Fibroblast of peridontal ligament (primary cell): ENCODE data around the gene LMNTD1.
A peak's percentile ranks its signal among the peaks of the same experiment; 100 is the strongest.
"Not testable (repeated sequence)": the region's sequence is repeated elsewhere in the genome, so short reads cannot be mapped to it uniquely, and the experiment has no call there.

Experiments
- DNase-seq: peaks from one replicate; pipeline ENCODE4 v3.0.0-alpha.2; 2010; ENCODE audit errors: extremely low read depth

The LMNTD1 gene

GRCh38 chr12:25491396-25492325 lies 61.4 kb downstream of the LMNTD1 start:
- DNase-seq = no peak

DNA sequence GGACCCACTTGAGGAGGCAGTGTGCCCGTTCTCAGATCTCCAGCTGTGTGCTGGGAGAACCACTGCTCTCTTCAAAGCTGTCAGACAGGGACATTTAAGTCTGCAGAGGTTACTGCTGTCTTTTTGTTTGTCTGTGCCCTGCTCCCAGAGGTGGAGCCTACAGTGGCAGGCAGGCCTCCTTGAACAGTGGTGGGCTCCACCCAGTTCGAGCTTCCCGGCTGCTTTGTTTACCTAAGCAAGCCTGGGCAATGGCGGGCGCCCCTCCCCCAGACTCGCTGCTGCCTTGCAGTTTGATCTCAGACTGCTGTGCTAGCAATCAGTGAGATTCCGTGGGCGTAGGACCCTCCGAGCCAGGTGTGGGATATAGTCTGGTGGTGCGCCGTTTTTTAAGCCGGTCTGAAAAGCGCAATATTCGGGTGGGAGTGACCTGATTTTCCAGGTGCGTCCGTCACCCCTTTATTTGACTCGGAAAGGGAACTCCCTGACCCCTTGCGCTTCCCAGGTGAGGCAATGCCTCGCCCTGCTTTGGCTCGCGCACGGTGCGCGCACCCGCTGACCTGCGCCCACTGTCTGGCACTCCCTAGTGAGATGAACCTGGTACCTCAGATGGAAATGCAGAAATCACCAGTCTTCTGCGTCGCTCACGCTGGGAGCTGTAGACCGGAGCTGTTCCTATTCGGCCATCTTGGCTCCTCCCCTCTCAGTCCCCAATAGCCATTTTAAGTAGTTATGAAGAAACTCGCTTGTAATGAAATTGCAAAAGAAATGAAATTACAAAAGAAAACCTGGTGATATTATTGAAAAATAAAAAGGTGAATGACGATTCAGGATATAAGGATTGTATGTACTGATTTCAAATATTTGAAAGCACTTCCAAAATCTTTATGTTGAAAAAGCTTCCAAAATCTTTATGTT lies 63.9 kb downstream of the LMNTD1 start:
- not testable (repeated sequence) for DNase-seq

DNA sequence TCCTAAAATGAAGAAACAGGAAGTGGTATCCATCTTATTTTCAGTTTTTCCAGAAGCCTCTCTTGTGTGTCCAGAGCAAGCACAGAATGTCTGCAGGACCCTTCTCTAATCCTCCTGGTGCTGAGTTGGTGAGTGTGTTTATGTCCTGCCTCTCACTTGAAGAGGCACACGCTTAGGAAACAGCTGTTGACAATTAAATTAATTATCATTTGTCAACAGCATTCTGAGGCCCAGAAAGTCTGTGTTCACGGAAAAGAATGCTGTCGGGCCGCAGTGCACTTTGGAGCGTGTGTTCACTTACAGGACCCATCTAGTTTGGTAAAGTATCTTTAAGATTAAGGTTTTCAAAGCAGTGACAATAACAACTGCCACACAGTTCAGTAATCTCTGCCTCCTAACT lies 70.5 kb downstream of the LMNTD1 start:
- DNase-seq = no peak

- peak; percentile 26 for DNase-seq
These were observed 72.9 kb downstream of the LMNTD1 start for GRCh38 chr12:25480145-25480544.

DNA sequence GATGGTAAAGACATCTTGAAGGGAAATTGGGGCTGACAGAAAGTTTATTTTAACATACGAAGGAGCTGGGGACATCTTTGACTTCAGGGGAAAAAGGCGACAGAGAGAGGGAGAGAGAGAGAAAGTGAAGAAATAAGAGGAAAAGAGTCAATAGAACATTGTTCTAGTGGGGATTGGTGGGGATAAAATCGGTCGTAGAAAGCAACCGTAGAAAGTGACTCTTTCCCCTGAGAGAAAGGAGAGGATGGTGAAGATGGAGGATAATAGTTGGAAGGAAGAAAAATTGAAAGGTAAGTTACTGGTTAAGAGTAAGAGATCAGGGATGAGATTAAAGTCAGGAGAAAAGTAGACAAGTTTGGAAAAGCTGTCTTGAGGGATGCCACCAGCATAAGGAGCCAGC lies 75.9 kb downstream of the LMNTD1 start:
- DNase-seq = no peak

DNA sequence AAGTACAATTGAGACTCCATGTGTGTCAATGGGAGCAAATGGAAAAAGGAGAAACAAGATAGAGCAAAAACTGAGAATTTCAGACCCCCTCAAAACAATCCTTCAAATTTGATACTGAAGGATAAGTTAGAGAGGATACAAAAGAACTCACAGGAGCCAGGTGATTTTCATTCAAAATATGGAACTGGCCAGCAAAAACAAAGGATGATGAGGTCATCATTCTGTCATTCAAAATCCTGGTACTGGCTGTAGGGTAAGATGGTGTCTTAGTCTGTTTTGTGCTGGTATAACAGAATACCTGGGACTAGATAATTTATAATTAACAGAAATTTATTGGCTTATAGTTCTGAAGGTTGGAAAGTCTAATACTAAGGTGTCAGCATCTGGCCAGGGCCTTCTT lies 80.6 kb downstream of the LMNTD1 start:
- DNase-seq = no peak

DNA sequence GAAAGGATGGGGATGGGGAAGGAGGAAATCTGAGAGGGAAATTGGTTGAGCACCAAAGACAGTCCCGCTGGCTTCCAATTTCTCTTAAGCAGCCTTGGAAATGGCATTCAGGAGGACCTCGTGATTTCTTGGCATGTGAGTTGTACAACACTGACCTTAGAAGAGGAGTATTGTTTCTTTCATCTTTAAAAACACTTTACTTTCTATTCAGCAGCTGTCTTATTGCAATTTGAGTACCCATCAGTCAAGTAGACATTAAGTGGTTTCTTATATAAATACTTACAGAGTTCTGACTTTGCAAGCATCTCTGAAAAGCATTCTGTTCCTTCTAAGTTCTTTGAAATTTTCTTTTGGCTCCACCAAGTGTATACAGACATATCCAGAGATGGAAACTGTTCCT lies 83.2 kb downstream of the LMNTD1 start:
- DNase-seq = peak; percentile 35

DNA sequence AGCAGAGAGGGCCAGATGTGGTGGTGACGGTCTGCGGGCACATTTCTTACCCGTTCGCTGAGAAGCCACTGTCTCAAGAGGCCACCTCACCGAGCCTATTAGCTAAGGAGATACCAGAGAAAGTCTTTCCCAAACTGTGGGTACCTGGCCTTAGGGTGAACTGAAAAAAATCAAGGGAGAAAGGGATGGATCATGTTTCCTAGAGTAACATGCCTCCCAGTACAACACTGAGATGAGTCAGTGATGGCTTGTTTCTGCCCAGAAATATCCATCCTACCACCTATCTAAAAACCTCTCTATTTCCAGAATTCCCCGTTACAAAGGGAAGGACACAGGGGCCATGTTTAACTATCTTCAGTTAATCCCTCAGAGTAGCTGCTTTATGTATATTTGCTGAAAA lies 83.7 kb downstream of the LMNTD1 start:
- peak; percentile 35 for DNase-seq

DNA sequence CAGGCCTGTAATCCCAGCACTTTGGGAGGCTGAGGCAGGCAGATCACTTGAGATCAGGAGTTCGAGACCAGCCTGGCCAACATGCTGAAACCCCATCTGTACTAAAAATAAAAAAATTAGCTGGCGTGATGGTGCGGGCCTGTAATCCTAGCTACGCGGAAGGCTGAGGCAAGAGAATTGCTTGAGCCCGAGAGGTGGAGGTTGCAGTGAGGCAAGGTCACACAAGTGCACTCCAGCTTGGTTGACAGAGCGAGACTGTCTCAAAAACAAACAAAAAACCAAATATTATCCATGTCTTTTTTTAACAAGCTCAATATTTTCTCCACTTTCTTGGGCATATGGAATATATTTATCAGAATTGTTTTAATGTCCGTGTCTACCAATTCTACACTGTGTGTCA lies 89.6 kb downstream of the LMNTD1 start:
- DNase-seq = no peak

GRCh38 chr12:25463005-25463404 lies 90.1 kb downstream of the LMNTD1 start:
- DNase-seq = no peak

DNA sequence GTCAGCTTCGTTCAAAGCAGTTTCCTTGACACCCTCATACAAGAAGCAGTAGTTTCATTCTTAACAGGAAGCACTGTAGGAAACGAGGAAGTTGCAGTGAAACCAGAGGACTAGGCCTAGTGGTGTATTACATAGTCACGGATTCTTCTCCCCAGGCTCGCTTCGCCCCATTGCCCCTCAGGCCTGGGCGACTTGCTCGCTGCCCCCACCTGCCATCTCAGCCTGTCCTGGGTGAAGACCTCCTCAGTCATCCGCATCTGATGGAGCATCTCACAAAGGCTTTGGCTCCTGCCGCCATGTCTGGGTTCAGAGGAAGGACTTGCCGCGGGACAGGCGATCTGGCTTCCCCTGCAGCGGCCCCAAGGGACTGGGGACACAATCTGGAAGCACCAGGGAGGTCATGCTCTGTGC lies 93.5 kb downstream of the LMNTD1 start:
- no peak for DNase-seq

GRCh38 chr12:25458047-25458552 lies 95.0 kb downstream of the LMNTD1 start:
- peak; percentile 98 for DNase-seq

GRCh38 chr12:25456474-25456873 lies 96.6 kb downstream of the LMNTD1 start:
- DNase-seq = no peak

DNA sequence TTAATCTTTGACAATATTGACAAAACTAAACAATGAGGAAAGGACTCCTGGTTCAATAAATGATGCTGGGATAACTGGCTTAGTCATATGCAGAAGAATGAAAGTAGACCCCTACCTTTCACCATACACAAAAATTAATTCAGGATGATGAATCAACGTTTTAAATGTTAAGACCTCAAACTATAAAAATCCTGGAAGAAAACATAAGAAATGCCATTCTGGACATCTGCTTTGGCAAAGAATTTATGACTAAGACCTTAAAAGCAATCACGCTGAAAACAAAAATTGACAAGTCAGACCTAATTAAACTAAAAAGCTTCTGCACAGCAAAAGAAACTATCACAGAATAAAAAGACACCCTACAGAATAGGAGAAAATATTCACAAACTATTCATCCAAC lies 97.4 kb downstream of the LMNTD1 start:
- DNase-seq = no peak

DNA sequence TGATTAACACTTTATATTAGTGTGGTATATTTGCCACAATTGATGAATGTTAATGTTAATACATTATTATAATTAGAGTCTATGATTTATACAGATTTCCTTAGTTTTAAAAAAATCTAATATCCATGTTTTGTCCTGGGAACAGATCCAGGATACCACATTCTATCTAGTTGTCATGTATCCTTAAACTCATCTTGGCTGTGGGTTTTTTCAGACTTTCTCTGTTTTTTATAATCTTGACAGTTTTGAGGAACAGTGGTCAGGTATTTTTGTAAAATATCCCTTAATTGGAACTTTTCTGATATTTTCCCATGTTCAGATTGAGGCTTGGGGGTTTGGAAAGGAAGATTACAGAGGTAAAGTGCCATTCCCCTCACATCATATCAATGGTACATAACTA lies 104.1 kb downstream of the LMNTD1 start:
- no peak for DNase-seq

GRCh38 chr12:25447046-25447445 lies 106.0 kb downstream of the LMNTD1 start:
- DNase-seq = no peak

GRCh38 chr12:25438638-25439037 lies 114.4 kb downstream of the LMNTD1 start:
- DNase-seq = peak; percentile 87

DNA sequence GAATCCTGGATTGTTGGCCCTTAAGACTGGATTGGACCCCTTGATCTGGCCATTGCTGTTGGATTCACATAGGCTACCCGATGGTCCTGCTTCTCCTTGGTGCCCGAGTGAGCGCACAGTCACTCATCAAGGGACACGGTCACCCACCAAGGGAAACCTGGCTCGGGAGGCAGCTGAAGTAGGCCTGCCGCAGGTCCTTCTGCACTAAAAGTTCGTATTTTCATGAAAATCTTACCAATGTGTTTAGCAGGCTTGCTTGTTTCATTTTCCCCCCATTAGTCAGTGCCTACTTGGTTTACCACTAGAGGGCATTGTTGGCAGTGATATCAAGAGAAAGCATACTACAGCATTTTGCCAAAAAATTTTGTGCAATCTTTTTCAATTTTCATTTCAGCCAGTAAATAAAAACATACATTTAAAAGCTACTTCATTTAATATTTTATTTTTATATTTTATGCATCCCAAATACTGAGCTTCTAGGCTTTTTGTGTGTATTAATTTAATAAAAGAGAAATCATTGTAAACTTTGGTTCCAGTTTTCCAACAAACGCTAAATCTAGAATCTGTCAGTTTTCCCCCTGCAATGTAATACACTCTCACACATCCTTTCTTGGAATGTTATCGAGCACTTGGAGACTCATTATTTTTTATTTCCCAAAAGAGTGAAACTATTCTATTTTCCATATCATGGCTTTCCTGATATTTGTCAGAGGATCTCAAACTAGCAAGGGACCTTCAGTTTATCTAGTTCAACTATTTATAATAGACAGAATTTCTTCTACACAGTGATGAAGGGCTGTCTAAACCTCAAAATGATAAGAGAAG lies 116.7 kb downstream of the LMNTD1 start:
- DNase-seq = peak; percentile 96

GRCh38 chr12:25435431-25435830 lies 117.7 kb downstream of the LMNTD1 start:
- DNase-seq = peak; percentile 2

GRCh38 chr12:25434515-25434914 lies 118.6 kb downstream of the LMNTD1 start:
- no peak for DNase-seq

DNA sequence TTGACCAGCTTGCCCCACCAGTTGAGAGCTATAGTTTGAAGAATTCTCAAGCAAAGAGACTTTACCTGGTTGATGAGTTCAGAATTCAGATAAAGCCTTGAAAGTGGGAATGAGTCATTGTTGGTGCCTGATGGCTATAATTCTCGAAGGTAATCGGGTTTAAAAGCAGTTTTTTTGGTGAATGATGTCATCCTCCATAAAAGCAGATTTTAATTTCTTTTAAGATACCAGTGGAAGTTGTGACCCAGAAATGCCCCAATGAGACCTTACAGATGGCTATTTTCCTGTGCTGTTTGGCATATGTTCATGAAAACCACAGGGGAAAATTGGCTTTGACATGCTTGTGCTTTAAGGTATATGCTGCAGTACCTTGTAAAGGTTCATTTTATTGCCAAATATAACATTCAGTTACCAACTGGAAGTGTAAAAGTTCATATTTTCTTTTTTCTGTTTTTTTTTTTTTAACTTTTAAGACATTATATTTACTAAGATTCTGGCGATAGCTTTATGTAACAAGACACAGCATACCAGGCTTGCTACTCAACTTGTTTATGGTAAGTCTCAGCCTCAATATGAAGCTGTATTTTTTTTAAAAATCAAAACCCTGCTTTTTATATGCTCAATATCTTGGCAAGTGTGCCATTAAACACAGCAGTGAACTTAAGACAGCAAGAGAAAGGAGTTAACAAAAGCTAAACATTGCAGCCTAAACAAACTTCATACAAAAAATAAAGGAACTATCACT lies 119.3 kb downstream of the LMNTD1 start:
- peak; percentile 58 for DNase-seq
